SU-DHL-6 (cell line): Measurements from ENCODE around the gene CTXND1.

Source experiments
- EZH2phosphoT487 ChIP-seq: fragments of 200-600 bp; sonication (generic), shearing (Covaris generic); conservative IDR thresholded peaks from 2 replicates; pipeline ENCODE4 v1.6.1; 2018; ENCODE audit warnings: mild to moderate bottlenecking, antibody characterized with exemption, low read length, moderate library complexity, mixed read lengths
- TF ChIP-seq, protein P1 (sequence below): fragments of 200-600 bp; sonication (generic); IDR thresholded peaks from one replicate; pipeline ENCODE4 v1.5.1; 2017; ENCODE audit warnings: antibody characterized with exemption, mild to moderate bottlenecking, low read length, moderate library complexity; ENCODE audit not compliant: insufficient read depth, poor library complexity, severe bottlenecking

DNA sequence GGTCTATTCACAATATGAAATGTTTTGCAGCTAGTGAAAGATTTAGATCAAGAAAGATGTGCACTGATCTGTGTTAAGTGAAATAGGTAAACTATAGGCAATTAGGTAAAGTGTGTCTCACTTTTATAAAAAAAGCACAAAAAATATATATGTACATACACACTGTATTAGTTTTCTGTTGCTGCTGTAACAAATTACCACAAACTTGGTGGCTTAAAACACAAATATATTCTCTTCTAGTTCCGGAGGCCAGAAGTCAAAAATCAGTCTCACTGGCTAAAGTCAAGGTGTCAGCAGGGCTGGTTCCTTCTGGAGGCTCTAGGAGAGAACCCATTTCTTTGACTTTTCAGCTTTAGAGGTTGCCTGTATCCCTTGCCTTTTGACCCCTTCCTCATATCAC lies 88.1 kb downstream of the CTXND1 start:
- TF ChIP-seq, protein P1, sequence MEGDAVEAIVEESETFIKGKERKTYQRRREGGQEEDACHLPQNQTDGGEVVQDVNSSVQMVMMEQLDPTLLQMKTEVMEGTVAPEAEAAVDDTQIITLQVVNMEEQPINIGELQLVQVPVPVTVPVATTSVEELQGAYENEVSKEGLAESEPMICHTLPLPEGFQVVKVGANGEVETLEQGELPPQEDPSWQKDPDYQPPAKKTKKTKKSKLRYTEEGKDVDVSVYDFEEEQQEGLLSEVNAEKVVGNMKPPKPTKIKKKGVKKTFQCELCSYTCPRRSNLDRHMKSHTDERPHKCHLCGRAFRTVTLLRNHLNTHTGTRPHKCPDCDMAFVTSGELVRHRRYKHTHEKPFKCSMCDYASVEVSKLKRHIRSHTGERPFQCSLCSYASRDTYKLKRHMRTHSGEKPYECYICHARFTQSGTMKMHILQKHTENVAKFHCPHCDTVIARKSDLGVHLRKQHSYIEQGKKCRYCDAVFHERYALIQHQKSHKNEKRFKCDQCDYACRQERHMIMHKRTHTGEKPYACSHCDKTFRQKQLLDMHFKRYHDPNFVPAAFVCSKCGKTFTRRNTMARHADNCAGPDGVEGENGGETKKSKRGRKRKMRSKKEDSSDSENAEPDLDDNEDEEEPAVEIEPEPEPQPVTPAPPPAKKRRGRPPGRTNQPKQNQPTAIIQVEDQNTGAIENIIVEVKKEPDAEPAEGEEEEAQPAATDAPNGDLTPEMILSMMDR: no peak
- TF ChIP-seq EZH2phosphoT487: no peak
